Activated gamma-delta T cell treated with anti-CD3 and anti-CD28 coated beads, Interleukin-2, amount 50 U/mL, for 16 hours (primary cell): ENCODE data around the gene HOMEZ.
"Not testable (repeated sequence)": the region's sequence is repeated elsewhere in the genome, so short reads cannot be mapped to it uniquely, and the experiment has no call there.

Experiments
- DNase-seq: peaks from one replicate; pipeline ENCODE4 v3.0.0-alpha.2; 2020; ENCODE audit warnings: low read depth

The HOMEZ gene

GRCh38 chr14:23281247-23281646 is 4.7 kb downstream of the HOMEZ start:
- DNase-seq, result no peak

GRCh38 chr14:23277928-23278327 is 8.0 kb downstream of the HOMEZ start:
- not testable (repeated sequence) for DNase-seq

- no peak for DNase-seq
Observed at GRCh38 chr14:23277189-23277588, 8.7 kb downstream of the HOMEZ start.

GRCh38 chr14:23275412-23275811 is 10.5 kb downstream of the HOMEZ start:
- no peak for DNase-seq

- no peak for DNase-seq
Observed at GRCh38 chr14:23269193-23269592, 16.7 kb downstream of the HOMEZ start.

- DNase-seq, result not testable (repeated sequence)
Observed at GRCh38 chr14:23260849-23261248, 25.1 kb downstream of the HOMEZ start.

- DNase-seq, result no peak
Observed at GRCh38 chr14:23259426-23259825, 26.5 kb downstream of the HOMEZ start.

GRCh38 chr14:23258256-23258655 is 27.7 kb downstream of the HOMEZ start:
- no peak for DNase-seq

- DNase-seq, result no peak
Observed at GRCh38 chr14:23252420-23253333, 33.3 kb downstream of the HOMEZ start.

- DNase-seq, result no peak
Observed at GRCh38 chr14:23252006-23252405, 33.9 kb downstream of the HOMEZ start.

- no peak for DNase-seq
Observed at GRCh38 chr14:23249824-23250223, 36.1 kb downstream of the HOMEZ start.

GRCh38 chr14:23248601-23249000 is 37.3 kb downstream of the HOMEZ start:
- DNase-seq, result no peak

- no peak for DNase-seq
Observed at GRCh38 chr14:23245282-23245681, 40.6 kb downstream of the HOMEZ start.

GRCh38 chr14:23243066-23243465 is 42.9 kb downstream of the HOMEZ start:
- DNase-seq, result no peak

GRCh38 chr14:23242076-23242475 is 43.9 kb downstream of the HOMEZ start:
- DNase-seq, result no peak

GRCh38 chr14:23241061-23241715 is 44.7 kb downstream of the HOMEZ start:
- not testable (repeated sequence) for DNase-seq

- DNase-seq, result no peak
Observed at GRCh38 chr14:23240661-23241060, 45.3 kb downstream of the HOMEZ start.

GRCh38 chr14:23237772-23238594 is 47.9 kb downstream of the HOMEZ start, which contains the start of gene RNF212B:
Gene RNF212B, plus strand, starts transcription at chr14:23237936. Its CDS starts 2,410 bp downstream, at chr14:23240346.
- DNase-seq, result peak; percentile 66

GRCh38 chr14:23232241-23232808 is 53.6 kb downstream of the HOMEZ start:
- DNase-seq, result not testable (repeated sequence)

- no peak for DNase-seq
Observed at GRCh38 chr14:23228812-23229211, 57.1 kb downstream of the HOMEZ start.

GRCh38 chr14:23227566-23227965 is 58.4 kb downstream of the HOMEZ start:
- no peak for DNase-seq

GRCh38 chr14:23224958-23225357 is 61.0 kb downstream of the HOMEZ start:
- DNase-seq, result not testable (repeated sequence)
